Measurements from ENCODE around the gene NUTM2G. TPM values are rescaled to one million over a fixed set of nuclear protein-coding genes. Genes with fewer than 3 reads are reported as not detected.

NUTM2G gene
- not detected in 2 replicates for total RNA-seq (ENCODE audit: low replicate concordance)

GRCh38 chr9:96928543-96928942 lies at the start of gene NUTM2G:
TSS of gene NUTM2G (plus strand) at chr9:96928843. CDS start at chr9:96929025, 182 bp downstream.

Other genes with a start within 250 kb of the NUTM2G start
- 9.0 and 12.8 TPM in 2 replicates for gene ZNF510, start 150.8 kb upstream of the NUTM2G start, total RNA-seq (ENCODE audit: low replicate concordance)
- gene ZNF782, start 74.3 kb upstream of the NUTM2G start, total RNA-seq (ENCODE audit: low replicate concordance): 1.4 and 2.8 TPM in 2 replicates
- gene CTSV, start 110.3 kb downstream of the NUTM2G start, total RNA-seq (ENCODE audit: low replicate concordance): 0.12 and 1.9 TPM in 2 replicates

All from smooth muscle cell of the coronary artery (primary cell).